ENCODE results near the gene MRPL39.

The MRPL39 gene

GRCh38 chr21:25619198-25619597 lies 11.9 kb upstream of the MRPL39 start:
- ChIA-PET POLR2A (no interaction called here), CTCF (interaction anchor here (1.2 kb wide), 1 partner anchor 10 kb away, joined by 3 read pairs; no protein-coding TSS in a partner anchor)
- H3K27me3 ChIP-seq (replicated peaks in 2 of 5; ENCODE audit: control insufficient read depth in 4 of 5, insufficient read depth in 5 of 5, low read length in 4 of 5), result no peaks in the 10 kb centered on the region
- H3K4me3 ChIP-seq (ENCODE audit: control insufficient read depth in 1 of 7, extremely low read depth in 1 of 7, insufficient read depth in 4 of 7, low read depth in 2 of 7, low read length in 6 of 7), result no peak overlapping the region
- 90% methylated on average over 1 of the region's 2 CpGs for WGBS (ENCODE audit: insufficient coverage)
- H3K4me1 ChIP-seq (ENCODE audit: control extremely low read depth in 1 of 4, control insufficient read depth in 4 of 4, insufficient read depth in 4 of 4, low read length in 3 of 4), result no peaks in the 10 kb centered on the region
- H3K27ac ChIP-seq (ENCODE audit: insufficient read depth in 1 of 2, low read depth in 1 of 2, low read length in 2 of 2, poor library complexity in 1 of 2, severe bottlenecking in 2 of 2), result no peak overlapping the region
- no peaks in the 10 kb centered on the region for H3K36me3 ChIP-seq (ENCODE audit: control insufficient read depth in 4 of 4, insufficient read depth in 4 of 4, low read length in 3 of 4)
- no peaks in the 10 kb centered on the region for H3K9me3 ChIP-seq (ENCODE audit: control extremely low read depth in 1 of 5, control insufficient read depth in 4 of 5, insufficient read depth in 2 of 5, low read depth in 1 of 5, low read length in 4 of 5)
- no peak for DNase-seq

- 92% methylated on average over 3 of the region's 3 CpGs for WGBS (ENCODE audit: insufficient coverage)
- Histone ChIP-seq H3K36me3 (ENCODE audit: control insufficient read depth in 4 of 4, insufficient read depth in 4 of 4, low read length in 3 of 4) (no peaks in the 10 kb centered on the region), H3K4me3 (ENCODE audit: control insufficient read depth in 1 of 7, extremely low read depth in 1 of 7, insufficient read depth in 4 of 7, low read depth in 2 of 7, low read length in 6 of 7) (no peak overlapping the region), H3K9me3 (ENCODE audit: control extremely low read depth in 1 of 5, control insufficient read depth in 4 of 5, insufficient read depth in 2 of 5, low read depth in 1 of 5, low read length in 4 of 5) (no peaks in the 10 kb centered on the region), H3K27ac (ENCODE audit: insufficient read depth in 1 of 2, low read depth in 1 of 2, low read length in 2 of 2, poor library complexity in 1 of 2, severe bottlenecking in 2 of 2) (no peak overlapping the region), H3K4me1 (ENCODE audit: control extremely low read depth in 1 of 4, control insufficient read depth in 4 of 4, insufficient read depth in 4 of 4, low read length in 3 of 4) (no peaks in the 10 kb centered on the region), H3K27me3 (replicated peaks in 2 of 5; ENCODE audit: control insufficient read depth in 4 of 5, insufficient read depth in 5 of 5, low read length in 4 of 5) (no peaks in the 10 kb centered on the region)
- DNase-seq, result no peak
- ChIA-PET CTCF (interaction anchor here (1.3 kb wide), 1 partner anchor 8 kb away, joined by 8 read pairs; no protein-coding TSS in a partner anchor), POLR2A (no interaction called here)
Measured at GRCh38 chr21:25615880-25616279, 8.6 kb upstream of the MRPL39 start.

GRCh38 chr21:25614441-25614840 lies 7.2 kb upstream of the MRPL39 start:
- Histone ChIP-seq H3K27me3 (replicated peaks in 2 of 5; ENCODE audit: control insufficient read depth in 4 of 5, insufficient read depth in 5 of 5, low read length in 4 of 5) (no peaks in the 10 kb centered on the region), H3K4me1 (ENCODE audit: control extremely low read depth in 1 of 4, control insufficient read depth in 4 of 4, insufficient read depth in 4 of 4, low read length in 3 of 4) (no peaks in the 10 kb centered on the region), H3K36me3 (ENCODE audit: control insufficient read depth in 4 of 4, insufficient read depth in 4 of 4, low read length in 3 of 4) (no peaks in the 10 kb centered on the region), H3K4me3 (ENCODE audit: control insufficient read depth in 1 of 7, extremely low read depth in 1 of 7, insufficient read depth in 4 of 7, low read depth in 2 of 7, low read length in 6 of 7) (no peak overlapping the region), H3K9me3 (ENCODE audit: control extremely low read depth in 1 of 5, control insufficient read depth in 4 of 5, insufficient read depth in 2 of 5, low read depth in 1 of 5, low read length in 4 of 5) (no peaks in the 10 kb centered on the region), H3K27ac (ENCODE audit: insufficient read depth in 1 of 2, low read depth in 1 of 2, low read length in 2 of 2, poor library complexity in 1 of 2, severe bottlenecking in 2 of 2) (no peak overlapping the region)
- POLR2A ChIA-PET, result no interaction called here
- CTCF ChIA-PET, result interaction anchor here (0.7 to 1.2 kb wide), 2 partner anchors 25 to 30 kb away, joined by 3 read pairs; partner anchors contain the start of gene JAM2
- no CpG with 5 or more reads among the region's 1 CpG for WGBS (ENCODE audit: insufficient coverage)
- no peak for DNase-seq

- Histone ChIP-seq H3K27me3 (replicated peaks in 2 of 5; ENCODE audit: control insufficient read depth in 4 of 5, insufficient read depth in 5 of 5, low read length in 4 of 5) (no peaks in the 10 kb centered on the region), H3K4me3 (ENCODE audit: control insufficient read depth in 1 of 7, extremely low read depth in 1 of 7, insufficient read depth in 4 of 7, low read depth in 2 of 7, low read length in 6 of 7) (peak overlapping the region in 6 of 7 experiments; percentile 89 to 97 (median 94)), H3K4me1 (ENCODE audit: control extremely low read depth in 1 of 4, control insufficient read depth in 4 of 4, insufficient read depth in 4 of 4, low read length in 3 of 4) (peaks cover 9 to 21% (median 18%) of the 10 kb centered on the region in 4 experiments), H3K27ac (ENCODE audit: insufficient read depth in 1 of 2, low read depth in 1 of 2, low read length in 2 of 2, poor library complexity in 1 of 2, severe bottlenecking in 2 of 2) (peak overlapping the region in 1 of 2 experiments; percentile 86), H3K36me3 (ENCODE audit: control insufficient read depth in 4 of 4, insufficient read depth in 4 of 4, low read length in 3 of 4) (peaks cover 0 to 14% (median 7%) of the 10 kb centered on the region in 4 experiments), H3K9me3 (ENCODE audit: control extremely low read depth in 1 of 5, control insufficient read depth in 4 of 5, insufficient read depth in 2 of 5, low read depth in 1 of 5, low read length in 4 of 5) (no peaks in the 10 kb centered on the region)
- WGBS (ENCODE audit: insufficient coverage), result 7% methylated on average over 7 of the region's 18 CpGs
- DNase-seq, result peak; percentile 86 to 92 (median 91)
- ChIA-PET POLR2A (no interaction called here), CTCF (interaction anchor here (0.5 to 4.4 kb wide), 40 partner anchors 8 to 1112 kb away, joined by 3 to 40 read pairs (median 5); partner anchors contain the start of genes ATP5PF, GABPA and JAM2)
Measured at GRCh38 chr21:25608044-25608737, 910 bp upstream of the MRPL39 start.

GRCh38 chr21:25589887-25590286 lies 17.4 kb downstream of the MRPL39 start:
- POLR2A ChIA-PET, result no interaction called here

GRCh38 chr21:25586791-25587190 lies 20.5 kb downstream of the MRPL39 start:
- Histone ChIP-seq H3K27me3 (replicated peaks in 2 of 5; ENCODE audit: control insufficient read depth in 4 of 5, insufficient read depth in 5 of 5, low read length in 4 of 5) (no peaks in the 10 kb centered on the region), H3K9me3 (ENCODE audit: control extremely low read depth in 1 of 5, control insufficient read depth in 4 of 5, insufficient read depth in 2 of 5, low read depth in 1 of 5, low read length in 4 of 5) (no peaks in the 10 kb centered on the region), H3K4me1 (ENCODE audit: control extremely low read depth in 1 of 4, control insufficient read depth in 4 of 4, insufficient read depth in 4 of 4, low read length in 3 of 4) (peaks cover 0 to 5% (median 2%) of the 10 kb centered on the region in 4 experiments), H3K27ac (ENCODE audit: insufficient read depth in 1 of 2, low read depth in 1 of 2, low read length in 2 of 2, poor library complexity in 1 of 2, severe bottlenecking in 2 of 2) (no peak overlapping the region), H3K4me3 (ENCODE audit: control insufficient read depth in 1 of 7, extremely low read depth in 1 of 7, insufficient read depth in 4 of 7, low read depth in 2 of 7, low read length in 6 of 7) (no peak overlapping the region), H3K36me3 (ENCODE audit: control insufficient read depth in 4 of 4, insufficient read depth in 4 of 4, low read length in 3 of 4) (peaks cover 11 to 54% (median 19%) of the 10 kb centered on the region in 4 experiments)
- ChIA-PET CTCF (interaction anchor here (4.5 kb wide), 1 partner anchor 12 kb away, joined by 13 read pairs; no protein-coding TSS in a partner anchor), POLR2A (no interaction called here)
- no peak for DNase-seq
- WGBS (ENCODE audit: insufficient coverage), result 100% methylated on average over 1 of the region's 2 CpGs

More at GRCh38 chr21:25589887-25590286, 17.4 kb downstream of the MRPL39 start:
- DNase-seq, result peak in 2 of 3 donors; percentile 36 to 45
- peaks cover 19 to 66% (median 38%) of the 10 kb centered on the region in 4 experiments for H3K36me3 ChIP-seq (ENCODE audit: control insufficient read depth in 4 of 4, insufficient read depth in 4 of 4, low read length in 3 of 4)
- H3K4me1 ChIP-seq (ENCODE audit: control extremely low read depth in 1 of 4, control insufficient read depth in 4 of 4, insufficient read depth in 4 of 4, low read length in 3 of 4), result peaks cover 0 to 3% (median 2%) of the 10 kb centered on the region in 4 experiments
- H3K9me3 ChIP-seq (ENCODE audit: control extremely low read depth in 1 of 5, control insufficient read depth in 4 of 5, insufficient read depth in 2 of 5, low read depth in 1 of 5, low read length in 4 of 5), result no peaks in the 10 kb centered on the region
- H3K27ac ChIP-seq (ENCODE audit: insufficient read depth in 1 of 2, low read depth in 1 of 2, low read length in 2 of 2, poor library complexity in 1 of 2, severe bottlenecking in 2 of 2), result no peak overlapping the region
- no peak overlapping the region for H3K4me3 ChIP-seq (ENCODE audit: control insufficient read depth in 1 of 7, extremely low read depth in 1 of 7, insufficient read depth in 4 of 7, low read depth in 2 of 7, low read length in 6 of 7)
- 100% methylated on average over 1 of the region's 1 CpG for WGBS (ENCODE audit: insufficient coverage)
- CTCF ChIA-PET, result no interaction called here
- no peaks in the 10 kb centered on the region for H3K27me3 ChIP-seq (replicated peaks in 2 of 5; ENCODE audit: control insufficient read depth in 4 of 5, insufficient read depth in 5 of 5, low read length in 4 of 5)

GRCh38 chr21:25586326-25586725 lies 21.0 kb downstream of the MRPL39 start:
- 97% methylated on average over 3 of the region's 3 CpGs for WGBS (ENCODE audit: insufficient coverage)
- Histone ChIP-seq H3K27ac (ENCODE audit: insufficient read depth in 1 of 2, low read depth in 1 of 2, low read length in 2 of 2, poor library complexity in 1 of 2, severe bottlenecking in 2 of 2) (no peak overlapping the region), H3K36me3 (ENCODE audit: control insufficient read depth in 4 of 4, insufficient read depth in 4 of 4, low read length in 3 of 4) (peaks cover 9 to 49% (median 17%) of the 10 kb centered on the region in 4 experiments), H3K4me1 (ENCODE audit: control extremely low read depth in 1 of 4, control insufficient read depth in 4 of 4, insufficient read depth in 4 of 4, low read length in 3 of 4) (peaks cover 0 to 5% (median 2%) of the 10 kb centered on the region in 4 experiments), H3K9me3 (ENCODE audit: control extremely low read depth in 1 of 5, control insufficient read depth in 4 of 5, insufficient read depth in 2 of 5, low read depth in 1 of 5, low read length in 4 of 5) (no peaks in the 10 kb centered on the region), H3K27me3 (replicated peaks in 2 of 5; ENCODE audit: control insufficient read depth in 4 of 5, insufficient read depth in 5 of 5, low read length in 4 of 5) (no peaks in the 10 kb centered on the region), H3K4me3 (ENCODE audit: control insufficient read depth in 1 of 7, extremely low read depth in 1 of 7, insufficient read depth in 4 of 7, low read depth in 2 of 7, low read length in 6 of 7) (no peak overlapping the region)
- CTCF ChIA-PET, result interaction anchor here (1.0 to 4.5 kb wide), 2 partner anchors 11 to 17 kb away, joined by 3 to 13 read pairs; no protein-coding TSS in a partner anchor
- no peak for DNase-seq
- POLR2A ChIA-PET, result no interaction called here

Measured in common myeloid progenitor, CD34-positive (primary cell).